GM12875 (cell line): ENCODE data around the gene GYPC.

ENCODE experiments used
- H3K4me3 ChIP-seq: one replicate; pipeline ENCODE4 v1.5.1; 2011; ENCODE audit warnings: low read depth, low read length, control low read depth
- CTCF ChIP-seq: IDR thresholded peaks from 2 replicates; pipeline ENCODE4 v1.5.1; 2011; ENCODE audit warnings: low read depth, mild to moderate bottlenecking, control low read depth, inconsistent platforms, low read length, moderate library complexity, borderline replicate concordance; ENCODE audit not compliant: insufficient read depth

Gene GYPC

GRCh38 chr2:126657636-126658318 is 1.8 kb downstream of the GYPC start:
- TF ChIP-seq CTCF = no peak
- H3K4me3 ChIP-seq = peak overlapping the region; percentile 94

GRCh38 chr2:126658319-126658904 is 2.5 kb downstream of the GYPC start:
- H3K4me3 ChIP-seq = peak overlapping the region; percentile 94

GRCh38 chr2:126658905-126659561 is 3.1 kb downstream of the GYPC start:
- no peak for TF ChIP-seq CTCF
- H3K4me3 ChIP-seq = peak overlapping the region; percentile 27

More at GRCh38 chr2:126658319-126658904, 2.5 kb downstream of the GYPC start:
- TF ChIP-seq CTCF = no peak

- no peak for TF ChIP-seq CTCF
- peak overlapping the region; percentile 27 for H3K4me3 ChIP-seq
These were observed 3.9 kb downstream of the GYPC start for GRCh38 chr2:126659562-126660467.

GRCh38 chr2:126660971-126661370 is 5.0 kb downstream of the GYPC start:
- H3K4me3 ChIP-seq = no peak overlapping the region
- no peak for TF ChIP-seq CTCF

DNA sequence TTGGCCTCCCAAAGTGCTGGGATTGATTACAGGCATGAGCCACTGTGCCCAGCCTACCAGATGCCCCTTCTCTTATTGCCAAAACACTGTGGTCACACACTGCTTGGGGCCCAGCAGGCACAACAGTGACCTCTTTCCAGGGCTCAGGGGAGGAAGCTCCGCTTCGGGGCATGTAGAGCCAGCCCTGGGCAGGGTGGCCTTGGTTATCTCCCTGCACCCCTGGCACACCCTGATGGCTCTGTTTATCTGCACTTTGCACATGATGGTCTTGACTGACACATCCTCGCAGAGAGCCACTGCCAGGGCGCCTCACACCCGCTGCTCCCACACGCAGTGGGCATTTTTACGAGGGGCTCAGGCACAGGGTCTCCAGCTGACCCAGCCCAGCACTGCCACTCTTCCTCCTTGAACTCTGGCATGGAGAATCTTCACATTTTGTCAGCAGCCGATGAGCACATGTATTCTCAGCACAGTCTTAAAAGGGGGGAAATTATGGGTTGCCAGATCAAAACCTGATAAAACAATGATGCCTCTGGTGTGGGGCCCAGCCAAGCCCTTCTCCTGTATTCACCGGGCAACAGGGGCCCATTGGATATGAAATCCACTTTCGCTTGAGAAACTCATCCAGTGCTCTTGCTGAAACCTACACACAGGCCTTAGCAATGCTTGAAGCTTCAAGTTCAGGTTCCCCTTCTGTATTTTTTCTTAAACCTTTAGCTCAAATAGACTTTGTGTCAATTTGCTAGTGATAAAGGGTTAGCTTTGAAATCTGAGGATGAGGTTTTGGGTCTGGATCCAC is 5.9 kb downstream of the GYPC start:
- TF ChIP-seq CTCF = no peak

More for the DNA sequence above, 5.9 kb downstream of the GYPC start:
- H3K4me3 ChIP-seq = no peak overlapping the region
